NT2/D1 (cell line): ENCODE measurements around the gene KCNK6.

ENCODE experiments used
- DNase-seq: peaks from one replicate; pipeline ENCODE4 v3.0.0-alpha.2; 2011; ENCODE audit warnings: low read depth, low spot score
- H3K27me3 ChIP-seq: 2 replicates; pipeline ENCODE4 v1.6.0; 2011; ENCODE audit warnings: mild to moderate bottlenecking; ENCODE audit not compliant: insufficient read length, insufficient read depth
- H3K36me3 ChIP-seq: 2 replicates; pipeline ENCODE4 v1.6.1; 2011; ENCODE audit warnings: mild to moderate bottlenecking, low read length, mixed read lengths; ENCODE audit not compliant: insufficient read depth, insufficient read length
- H3K4me1 ChIP-seq: 2 replicates; pipeline ENCODE4 v1.5.1; 2011; ENCODE audit not compliant: insufficient read depth, insufficient read length
- H3K4me3 ChIP-seq: 2 replicates; pipeline ENCODE4 v1.5.1; 2011; ENCODE audit warnings: low read depth; ENCODE audit not compliant: insufficient read length
- H3K9ac ChIP-seq: 2 replicates; pipeline ENCODE4 v1.6.0; 2011; ENCODE audit warnings: low read depth; ENCODE audit not compliant: insufficient read length
- H3K9me3 ChIP-seq: 2 replicates; pipeline ENCODE4 v1.5.1; 2011; ENCODE audit warnings: mild to moderate bottlenecking, low read length; ENCODE audit not compliant: insufficient read depth
- SUZ12 ChIP-seq: IDR thresholded peaks from 2 replicates; pipeline ENCODE4 v1.6.1; 2011; ENCODE audit not compliant: insufficient read length, insufficient read depth; ENCODE audit errors: extremely low read depth
- YY1 ChIP-seq: IDR thresholded peaks from 2 replicates; pipeline ENCODE4 v1.6.1; 2011; ENCODE audit not compliant: insufficient read length, insufficient read depth
- ZNF274 ChIP-seq: IDR thresholded peaks from 2 replicates; pipeline ENCODE4 v1.6.1; 2011; ENCODE audit warnings: mild to moderate bottlenecking, low read depth, low read length

Gene KCNK6

DNA sequence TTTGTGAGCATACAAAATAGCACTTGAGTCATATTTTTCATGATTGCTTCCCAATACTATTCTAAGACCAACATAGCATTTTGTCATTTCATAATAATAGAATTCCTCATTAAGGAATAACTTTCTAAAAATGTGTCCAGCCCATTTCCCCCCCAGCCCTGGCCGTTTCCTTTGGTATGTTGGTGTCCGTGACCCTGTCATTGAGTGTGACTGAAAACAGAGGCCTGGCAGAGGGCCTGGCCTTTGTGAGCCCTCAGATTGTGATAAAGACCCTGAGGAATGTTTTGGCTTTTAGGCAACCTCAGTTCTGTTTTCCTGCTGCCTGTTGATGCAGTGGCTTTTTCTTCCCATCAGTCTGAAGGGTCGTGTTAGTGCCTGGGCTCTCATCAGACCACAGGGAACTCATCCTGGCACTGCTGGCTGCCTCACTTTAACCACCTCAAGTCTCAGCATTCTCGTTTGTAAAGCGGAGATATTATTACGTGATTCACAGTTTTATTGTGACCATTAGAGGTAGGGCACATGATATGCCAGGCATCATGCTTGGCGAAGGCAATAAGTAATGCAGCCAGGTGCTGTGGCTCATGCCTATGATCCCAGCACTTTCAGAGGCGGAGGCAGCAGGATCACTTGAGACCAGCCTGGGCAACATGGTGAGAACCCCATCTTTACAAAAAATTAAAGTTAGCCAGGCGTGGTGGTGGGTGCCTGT is 41.5 kb upstream of the KCNK6 start:
- no peak for DNase-seq
- Histone ChIP-seq H3K4me1 (peaks cover 5% of the 10 kb centered on the region), H3K36me3 (peaks cover 27% of the 10 kb centered on the region), H3K4me3 (no peak overlapping the region), H3K27me3 (no peaks in the 10 kb centered on the region), H3K9ac (peak overlapping the region; percentile 36), H3K9me3 (no peaks in the 10 kb centered on the region)
- TF ChIP-seq SUZ12 = no peak
- TF ChIP-seq ZNF274 = no peak
- no peak for TF ChIP-seq YY1

DNA sequence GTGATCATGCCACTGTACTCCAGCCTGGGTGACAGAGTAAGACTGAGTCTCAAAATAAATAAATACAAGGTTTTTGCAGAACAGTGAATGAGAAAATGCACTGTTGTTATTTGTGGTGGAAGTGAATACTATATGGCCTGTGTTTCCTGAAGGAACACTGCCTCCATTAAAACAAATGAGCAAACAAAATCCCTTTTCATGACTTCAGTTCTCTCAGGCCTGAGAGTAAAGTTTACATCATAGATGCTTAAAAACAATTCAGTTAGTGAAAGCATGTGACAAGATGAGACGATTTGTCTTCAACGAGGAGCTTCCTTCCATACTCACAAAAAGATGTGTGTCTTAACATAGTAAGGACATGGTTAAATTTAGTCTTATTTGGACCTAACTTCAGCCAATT is 40.9 kb upstream of the KCNK6 start:
- H3K36me3 ChIP-seq = peaks cover 27% of the 10 kb centered on the region
- H3K9me3 ChIP-seq = no peaks in the 10 kb centered on the region
- no peak for DNase-seq
- no peak overlapping the region for H3K9ac ChIP-seq
- TF ChIP-seq SUZ12 (no peak), YY1 (no peak), ZNF274 (no peak)
- H3K4me1 ChIP-seq = peaks cover 4% of the 10 kb centered on the region
- H3K4me3 ChIP-seq = no peak overlapping the region
- H3K27me3 ChIP-seq = no peaks in the 10 kb centered on the region

DNA sequence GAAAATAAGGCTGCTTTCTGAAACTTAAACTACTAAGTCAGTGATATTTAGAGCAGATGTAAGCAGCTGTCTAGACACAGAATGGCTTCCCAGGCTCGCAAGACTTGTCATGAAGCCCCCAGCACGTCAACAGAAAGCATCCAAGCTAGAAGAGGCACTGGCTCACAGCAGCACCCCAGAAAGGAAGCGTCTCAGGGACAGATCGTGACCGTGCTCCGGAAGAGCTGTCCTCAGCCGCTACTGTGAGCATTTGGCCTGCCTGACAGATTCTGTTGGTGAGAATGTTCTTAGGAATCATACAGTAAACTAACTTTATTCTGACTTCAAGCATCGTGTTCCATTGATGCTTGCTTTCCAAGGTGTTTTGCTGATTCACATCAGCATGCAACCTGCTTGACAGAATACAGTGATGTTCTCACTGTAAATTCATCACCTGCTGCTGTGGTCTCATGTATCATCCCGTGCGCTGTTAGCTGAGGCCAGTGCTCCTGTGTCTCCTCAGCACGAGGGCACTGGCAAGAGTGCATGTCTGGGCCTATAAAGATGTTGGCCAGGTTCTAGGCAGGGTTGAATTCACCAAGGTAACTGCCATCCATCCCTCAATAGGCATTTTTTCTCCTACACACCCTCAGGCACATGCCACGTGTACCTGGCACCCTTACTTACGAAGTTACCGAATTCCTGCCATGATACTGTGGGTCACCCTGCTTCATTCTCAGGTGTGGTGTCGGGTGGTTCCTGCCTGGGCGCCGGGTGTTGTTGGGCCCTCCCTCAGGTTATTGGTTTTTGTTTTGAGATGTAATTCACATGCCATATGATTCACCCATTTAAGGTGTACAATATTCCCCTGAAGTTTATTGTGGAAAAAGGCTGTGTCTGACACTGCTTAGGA is 39.4 kb upstream of the KCNK6 start:
- Histone ChIP-seq H3K4me3 (no peak overlapping the region), H3K9me3 (no peaks in the 10 kb centered on the region), H3K9ac (peak overlapping the region; percentile 42), H3K27me3 (no peaks in the 10 kb centered on the region), H3K4me1 (peaks cover 4% of the 10 kb centered on the region), H3K36me3 (peaks cover 37% of the 10 kb centered on the region)
- TF ChIP-seq YY1 (no peak), SUZ12 (no peak), ZNF274 (no peak)
- DNase-seq = no peak

DNA sequence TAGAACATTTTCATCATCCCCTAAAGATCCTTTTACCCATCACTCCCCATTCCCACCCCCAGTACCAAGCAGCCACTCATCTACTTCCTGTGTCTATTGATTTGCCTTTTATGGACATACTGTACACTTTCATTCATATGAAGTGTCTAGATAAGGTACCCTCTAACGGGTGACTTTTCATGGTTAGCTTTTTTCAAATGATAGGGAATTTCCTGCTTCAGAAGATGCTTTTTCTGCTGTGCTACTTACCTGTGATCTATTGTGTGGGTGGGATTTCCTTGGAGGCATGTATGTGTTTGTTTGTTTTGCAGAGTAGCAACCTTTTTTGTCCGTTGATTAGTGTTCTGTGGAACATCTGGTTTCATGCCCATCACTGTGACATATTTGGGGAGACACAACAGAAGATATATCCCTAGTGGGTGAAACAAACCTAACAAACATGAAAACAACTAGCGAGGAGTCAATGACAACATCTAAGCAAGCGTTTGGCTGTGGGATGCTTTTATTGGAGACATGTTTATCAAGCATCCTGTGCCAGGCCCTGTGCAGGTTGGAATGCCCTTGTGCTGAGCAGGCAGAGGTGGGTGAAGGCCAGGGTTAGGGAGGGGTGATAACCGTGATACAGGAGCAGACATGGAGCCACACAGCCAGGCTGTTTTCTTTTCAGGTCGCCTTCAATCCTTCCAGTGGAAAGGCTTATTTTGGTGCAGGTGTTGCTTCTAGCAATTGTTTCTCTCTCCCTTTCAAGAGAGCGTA is 37.7 kb upstream of the KCNK6 start:
- Histone ChIP-seq H3K9ac (no peak overlapping the region), H3K4me3 (no peak overlapping the region), H3K27me3 (no peaks in the 10 kb centered on the region), H3K36me3 (peaks cover 46% of the 10 kb centered on the region), H3K9me3 (no peaks in the 10 kb centered on the region), H3K4me1 (peaks cover 4% of the 10 kb centered on the region)
- TF ChIP-seq YY1 (no peak), SUZ12 (no peak), ZNF274 (no peak)
- DNase-seq = no peak

DNA sequence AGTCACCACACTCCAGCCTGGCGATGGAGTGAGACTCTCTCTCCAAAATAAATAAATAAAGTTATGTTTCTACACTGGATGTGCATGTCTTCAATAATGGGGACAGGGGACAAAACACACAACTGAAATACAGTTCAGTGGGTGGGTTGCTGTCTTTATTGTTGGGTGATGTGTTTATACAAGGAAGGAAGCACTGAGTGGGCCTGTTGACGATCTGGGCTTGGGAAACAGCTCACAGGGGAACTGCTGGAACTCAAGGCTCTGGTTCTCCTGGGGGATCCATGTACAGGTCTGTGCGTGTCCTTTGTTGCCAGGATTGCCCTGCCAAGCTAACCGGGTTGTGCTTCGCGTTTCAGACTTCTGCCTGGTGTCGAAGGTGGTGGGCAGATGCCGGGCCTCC is 36.4 kb upstream of the KCNK6 start:
- H3K27me3 ChIP-seq = no peaks in the 10 kb centered on the region
- TF ChIP-seq ZNF274 (no peak), YY1 (no peak), SUZ12 (no peak)

DNA sequence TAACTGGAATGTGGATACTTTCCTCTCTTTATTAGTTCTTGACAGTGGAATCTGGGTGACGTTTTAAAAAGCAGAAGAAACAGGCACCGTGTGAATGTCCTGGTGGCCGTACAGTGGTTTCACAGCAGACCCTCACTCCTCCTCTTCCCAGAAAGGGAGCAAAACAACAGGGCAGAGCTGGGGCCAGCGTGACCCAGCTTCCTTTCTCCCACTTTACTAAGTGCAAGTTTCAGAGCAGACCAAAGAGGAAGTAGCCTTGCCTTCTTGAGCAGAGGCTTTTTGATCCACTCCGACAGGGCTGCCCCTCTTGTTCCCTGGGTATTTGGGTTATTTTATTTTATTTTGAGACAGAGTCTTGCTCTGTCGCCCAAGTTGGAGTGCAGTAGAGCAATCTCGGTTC is 35.2 kb upstream of the KCNK6 start:
- Histone ChIP-seq H3K36me3 (peaks cover 65% of the 10 kb centered on the region), H3K4me3 (no peak overlapping the region), H3K4me1 (no peaks in the 10 kb centered on the region), H3K9ac (no peak overlapping the region), H3K27me3 (no peaks in the 10 kb centered on the region), H3K9me3 (no peaks in the 10 kb centered on the region)
- TF ChIP-seq SUZ12 (no peak), YY1 (no peak), ZNF274 (no peak)
- DNase-seq = no peak

More for the DNA sequence above, 36.4 kb upstream of the KCNK6 start:
- Histone ChIP-seq H3K4me3 (no peak overlapping the region), H3K9ac (no peak overlapping the region), H3K9me3 (no peaks in the 10 kb centered on the region), H3K4me1 (peaks cover 2% of the 10 kb centered on the region), H3K36me3 (peaks cover 54% of the 10 kb centered on the region)
- DNase-seq = no peak

DNA sequence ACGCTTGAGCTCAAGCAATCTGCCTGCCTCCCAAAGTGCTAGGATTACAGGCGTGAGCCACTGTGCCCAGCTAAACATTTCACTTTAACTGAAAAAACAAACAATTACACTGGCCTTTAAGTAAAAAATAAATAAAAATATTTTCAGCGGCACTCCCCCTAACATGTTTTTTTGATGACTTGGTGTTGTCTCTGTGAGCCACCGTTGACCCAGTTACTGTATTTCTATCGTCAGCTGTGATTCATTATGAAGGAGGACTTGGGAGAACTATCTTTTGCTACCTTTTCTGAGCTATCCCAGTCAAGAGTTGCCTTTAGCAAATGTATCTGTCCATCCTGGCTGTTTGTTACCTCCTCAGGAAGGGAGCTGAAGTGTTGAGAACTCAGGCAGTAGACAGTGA is 34.1 kb upstream of the KCNK6 start:
- peaks cover 69% of the 10 kb centered on the region for H3K36me3 ChIP-seq
- TF ChIP-seq SUZ12 = no peak
- no peak for TF ChIP-seq ZNF274
- TF ChIP-seq YY1 = no peak
- no peak overlapping the region for H3K4me3 ChIP-seq
- H3K9ac ChIP-seq = no peak overlapping the region
- no peak for DNase-seq
- no peaks in the 10 kb centered on the region for H3K9me3 ChIP-seq
- H3K27me3 ChIP-seq = no peaks in the 10 kb centered on the region
- H3K4me1 ChIP-seq = no peaks in the 10 kb centered on the region
